Sigmoid colon (tissue), 7 donors: ENCODE results near the gene ODAD4. TPM values are rescaled to one million over a fixed set of nuclear protein-coding genes. Genes with fewer than 3 reads are reported as not detected.
"Not testable (repeated sequence)": the region's sequence is repeated elsewhere in the genome, so short reads cannot be mapped to it uniquely, and the experiment has no call there.

ENCODE experiments used
- DNase-seq: peaks from one replicate; pipeline ENCODE4 v3.0.0-alpha.2; 2019
- H3K27ac ChIP-seq, 4 donors: fragments of 200-600 bp; sonication (generic); one replicate each; pipeline ENCODE4 v1.5.1; 2016 to 2019; ENCODE audit warnings: mild to moderate bottlenecking in 1 of 4
- H3K27me3 ChIP-seq, 3 donors: fragments of 200-600 bp; sonication (generic); one replicate each; pipeline ENCODE4 v1.5.1; 2019; ENCODE audit warnings: mild to moderate bottlenecking in 1 of 3
- H3K36me3 ChIP-seq, 4 donors: fragments of 200-600 bp; sonication (generic); one replicate each; pipeline ENCODE4 v1.5.1; 2016 to 2019
- H3K4me1 ChIP-seq, 4 donors: fragments of 200-600 bp; sonication (generic); one replicate each; pipeline ENCODE4 v1.5.1; 2017 to 2019
- H3K4me3 ChIP-seq, 4 donors: fragments of 200-600 bp; sonication (generic); one replicate each; pipeline ENCODE4 v1.5.1; 2017 to 2019; ENCODE audit warnings: mild to moderate bottlenecking in 2 of 4, moderate library complexity in 1 of 4
- H3K9me3 ChIP-seq, 4 donors: fragments of 200-600 bp in 3 of 4; sonication (generic) in 3 of 4; one replicate each; pipeline versions ENCODE4 v1.5.1 to v1.6.1; 2013 to 2019
- CTCF ChIP-seq, 4 experiments: fragments of 450-650 bp in 3 of 4; fragments of 200-600 bp in 1 of 4; IDR thresholded peaks; one replicate each; pipeline ENCODE4 v1.5.1; 2016 to 2019; ENCODE audit warnings: antibody characterized with exemption in 4 of 4, mild to moderate bottlenecking in 3 of 4, moderate library complexity in 2 of 4
- EP300 ChIP-seq, 4 donors: sonication (generic); formaldehyde crosslinking; IDR thresholded peaks; one replicate each; pipeline ENCODE4 v1.6.1; 2017; ENCODE audit warnings: antibody characterized with exemption in 4 of 4
- POLR2A ChIP-seq, 2 donors: fragments of 450-650 bp; IDR thresholded peaks; one replicate each; pipeline ENCODE4 v1.6.1; 2016; ENCODE audit warnings: antibody characterized with exemption in 2 of 2, mild to moderate bottlenecking in 2 of 2, moderate library complexity in 2 of 2
- POLR2AphosphoS5 ChIP-seq, 4 donors: sonication (generic); formaldehyde crosslinking; IDR thresholded peaks; one replicate each; pipeline ENCODE4 v1.6.1; 2017; ENCODE audit warnings: antibody characterized with exemption in 4 of 4
- WGBS, 2 donors: extraction: QIAGEN DNeasy Blood & Tissue Kit; methylation state at CpG; one replicate each; pipeline ENCODE4 v1.1.7; 2013; 5-methylcytosine and 5-hydroxymethylcytosine counted together
- intact Hi-C: fragments of 100-400 bp; cut with DNase I; formaldehyde crosslinking; loops from one replicate; pipeline ENCODE4 v1.15.1; 2023
- polyA plus RNA-seq, 3 donors: library from polyadenylated mRNA; stranded (reverse); fragments of 200-250 nt; gene quantifications; one replicate each; pipeline ENCODE4 v1.2.3, GENCODE V29; 2013
- total RNA-seq, 4 donors: library from RNA; depleted of rRNA; stranded (reverse); fragments of >200 nt; gene quantifications; one replicate each; pipeline ENCODE4 v1.1.0, GENCODE V29; 2016
- donor health status: healthy with polysubstance abuse.
- donor health status: Bipolar disorder and iron deficiency.
- donor health status: healthy.

The ODAD4 gene
- total and polyA plus RNA-seq, 7 donors: 0.41 to 2.2 (median 1.6) TPM; not detected in 2

- no peaks in the 10 kb centered on the region for H3K9me3 ChIP-seq
- intact Hi-C loops: no loop called here
- WGBS, 2 donors: 94% methylated on average over 3 of the region's 3 CpGs
- H3K4me3 ChIP-seq: no peak overlapping the region
- peak overlapping the region in 1 of 4 donors; percentile 8 for H3K27ac ChIP-seq
- peaks cover 0 to 74% (median 65%) of the 10 kb centered on the region in 4 donors for H3K4me1 ChIP-seq
- H3K36me3 ChIP-seq: no peaks in the 10 kb centered on the region
- TF ChIP-seq EP300 (IDR thresholded peaks at IDR 0.05): no peak
- no peak for TF ChIP-seq CTCF (IDR thresholded peaks at IDR 0.05)
- no peak for TF ChIP-seq POLR2AphosphoS5 (IDR thresholded peaks at IDR 0.05)
- TF ChIP-seq POLR2A (IDR thresholded peaks at IDR 0.05): no peak
- H3K27me3 ChIP-seq: no peaks in the 10 kb centered on the region
- no peak for DNase-seq
Measured at GRCh38 chr17:42010898-42011516, 80.6 kb downstream of the ODAD4 start.

GRCh38 chr17:42012363-42012762 is 81.9 kb downstream of the ODAD4 start:
- H3K9me3 ChIP-seq, intact Hi-C loops, H3K36me3 ChIP-seq, DNase-seq, H3K4me3 ChIP-seq, H3K27ac ChIP-seq, H3K27me3 ChIP-seq: not testable (repeated sequence)
- 82 to 90% methylated on average over 4 of the region's 4 CpGs for WGBS, 2 donors
- peaks cover 0 to 77% (median 65%) of the 10 kb centered on the region in 4 donors for H3K4me1 ChIP-seq

- H3K27me3 ChIP-seq, H3K27ac ChIP-seq, intact Hi-C loops, H3K4me3 ChIP-seq, DNase-seq, H3K36me3 ChIP-seq, H3K9me3 ChIP-seq: not testable (repeated sequence)
- 96% methylated on average over 12 of the region's 12 CpGs for WGBS, 2 donors
- peaks cover 0 to 81% (median 71%) of the 10 kb centered on the region in 4 donors for H3K4me1 ChIP-seq
Measured at GRCh38 chr17:42013740-42014139, 83.3 kb downstream of the ODAD4 start.

Other genes with a start within 250 kb of the ODAD4 start
- gene EIF1, start 241.7 kb upstream of the ODAD4 start, total RNA-seq: 100 to 1,000 TPM; 246 to 572 (median 430) TPM
- gene EIF1, start 241.7 kb upstream of the ODAD4 start, polyA plus RNA-seq: 100 to 1,000 TPM; 384 to 515 (median 507) TPM
- not detected for gene GAST, start 218.3 kb upstream of the ODAD4 start, total RNA-seq
- not detected for gene GAST, start 218.3 kb upstream of the ODAD4 start, polyA plus RNA-seq
- 1 to 10 TPM in 3 of 4 donors, under 1 TPM in 1; 0.71 to 4.3 (median 2.5) TPM for gene HAP1, start 196.0 kb upstream of the ODAD4 start, total RNA-seq
- gene HAP1, start 196.0 kb upstream of the ODAD4 start, polyA plus RNA-seq: under 1 TPM; under 0.01 to 0.47 (median 0.23) TPM
- gene JUP, start 143.9 kb upstream of the ODAD4 start, total RNA-seq: 10 to 100 TPM; 22.2 to 40.3 (median 31.2) TPM
- gene JUP, start 143.9 kb upstream of the ODAD4 start, polyA plus RNA-seq: 100 to 1,000 TPM; 231 to 494 (median 236) TPM
- gene P3H4, start 118.7 kb upstream of the ODAD4 start, total RNA-seq: 10 to 100 TPM in 3 of 4 donors, 1 to 10 TPM in 1; 9.9 to 12.3 (median 11.3) TPM
- gene P3H4, start 118.7 kb upstream of the ODAD4 start, polyA plus RNA-seq: 1 to 10 TPM; 3.0 to 6.4 (median 4.9) TPM
- gene FKBP10, start 117.6 kb upstream of the ODAD4 start, total RNA-seq: 10 to 100 TPM; 34.2 to 71.2 (median 39.5) TPM
- 10 to 100 TPM in 1 of 3 donors, 1 to 10 TPM in 2; 5.5 to 18.4 (median 9.0) TPM for gene FKBP10, start 117.6 kb upstream of the ODAD4 start, polyA plus RNA-seq
- gene NT5C3B, start 94.4 kb upstream of the ODAD4 start, total RNA-seq: 100 to 1,000 TPM in 1 of 4 donors, 10 to 100 TPM in 3; 58.5 to 104 (median 69.2) TPM
- gene NT5C3B, start 94.4 kb upstream of the ODAD4 start, polyA plus RNA-seq: 10 to 100 TPM; 19.4 to 42.6 (median 33.9) TPM
- gene KLHL10, start 92.8 kb upstream of the ODAD4 start, total RNA-seq: 1 to 10 TPM in 3 of 4 donors, under 1 TPM in 1; 0.95 to 3.9 (median 1.5) TPM
- gene KLHL10, start 92.8 kb upstream of the ODAD4 start, polyA plus RNA-seq: under 1 TPM in 1 of 3 donors, not detected in 2; 0.04 TPM
- 10 to 100 TPM; 16.1 to 21.6 (median 19.2) TPM for gene KLHL11, start 65.2 kb upstream of the ODAD4 start, total RNA-seq
- 1 to 10 TPM in 1 of 3 donors, under 1 TPM in 1, not detected in 1; 0.46 to 2.0 TPM for gene KLHL11, start 65.2 kb upstream of the ODAD4 start, polyA plus RNA-seq
- 10 to 100 TPM; 41.0 to 56.2 (median 44.7) TPM for gene ACLY, start 11.7 kb upstream of the ODAD4 start, total RNA-seq
- gene ACLY, start 11.7 kb upstream of the ODAD4 start, polyA plus RNA-seq: 10 to 100 TPM; 27.0 to 55.1 (median 33.3) TPM
- gene CNP, start 36.2 kb downstream of the ODAD4 start, total RNA-seq: 10 to 100 TPM; 52.0 to 71.3 (median 65.2) TPM
- 10 to 100 TPM; 24.0 to 48.0 (median 25.2) TPM for gene CNP, start 36.2 kb downstream of the ODAD4 start, polyA plus RNA-seq
- gene DNAJC7, start 86.8 kb downstream of the ODAD4 start, total RNA-seq: 10 to 100 TPM; 46.7 to 57.1 (median 49.6) TPM
- 10 to 100 TPM; 90.1 to 91.6 (median 90.1) TPM for gene DNAJC7, start 86.8 kb downstream of the ODAD4 start, polyA plus RNA-seq
- 10 to 100 TPM; 28.5 to 35.4 (median 30.8) TPM for gene NKIRAS2, start 89.5 kb downstream of the ODAD4 start, total RNA-seq
- 10 to 100 TPM; 32.6 to 34.8 (median 34.2) TPM for gene NKIRAS2, start 89.5 kb downstream of the ODAD4 start, polyA plus RNA-seq
- under 1 TPM; 0.27 to 0.71 (median 0.39) TPM for gene C17orf113, start 120.0 kb downstream of the ODAD4 start, total RNA-seq
- gene C17orf113, start 120.0 kb downstream of the ODAD4 start, polyA plus RNA-seq: under 1 TPM; 0.23 to 0.66 (median 0.60) TPM
- under 1 TPM in 1 of 4 donors, not detected in 3; 0.33 TPM for gene ZNF385C, start 167.9 kb downstream of the ODAD4 start, total RNA-seq
- gene ZNF385C, start 167.9 kb downstream of the ODAD4 start, polyA plus RNA-seq: under 1 TPM in 2 of 3 donors, not detected in 1; 0.42 to 0.60 TPM
- 10 to 100 TPM in 3 of 4 donors, 1 to 10 TPM in 1; 8.9 to 16.3 (median 14.6) TPM for gene DHX58, start 182.1 kb downstream of the ODAD4 start, total RNA-seq
- gene DHX58, start 182.1 kb downstream of the ODAD4 start, polyA plus RNA-seq: 10 to 100 TPM in 1 of 3 donors, 1 to 10 TPM in 2; 4.4 to 19.0 (median 6.6) TPM
- gene KAT2A, start 190.8 kb downstream of the ODAD4 start, total RNA-seq: 10 to 100 TPM; 20.0 to 95.8 (median 26.0) TPM
- 10 to 100 TPM in 1 of 3 donors, 1 to 10 TPM in 2; 6.9 to 45.2 (median 9.6) TPM for gene KAT2A, start 190.8 kb downstream of the ODAD4 start, polyA plus RNA-seq
- gene HSPB9, start 192.2 kb downstream of the ODAD4 start, total RNA-seq: under 1 TPM in 3 of 4 donors, not detected in 1; 0.27 to 0.83 (median 0.49) TPM
- gene HSPB9, start 192.2 kb downstream of the ODAD4 start, polyA plus RNA-seq: under 1 TPM in 1 of 3 donors, not detected in 2; 0.10 TPM
- gene RAB5C, start 224.4 kb downstream of the ODAD4 start, total RNA-seq: 100 to 1,000 TPM in 2 of 4 donors, 10 to 100 TPM in 2; 75.9 to 104 (median 93.1) TPM
- 100 to 1,000 TPM; 182 to 303 (median 213) TPM for gene RAB5C, start 224.4 kb downstream of the ODAD4 start, polyA plus RNA-seq